Gastroesophageal sphincter (tissue), 3 donors: ENCODE data around the gene LRRC31.

ENCODE experiments used
- EP300 ChIP-seq: sonication (generic); formaldehyde crosslinking; IDR thresholded peaks from one replicate; pipeline ENCODE4 v1.6.1; 2017; ENCODE audit warnings: antibody characterized with exemption, mild to moderate bottlenecking
- POLR2A ChIP-seq, 2 donors: fragments of 450-650 bp; IDR thresholded peaks; one replicate each; pipeline ENCODE4 v1.6.1; 2017; ENCODE audit warnings: antibody characterized with exemption in 2 of 2, mild to moderate bottlenecking in 2 of 2, moderate library complexity in 1 of 2
- POLR2AphosphoS5 ChIP-seq: sonication (generic); formaldehyde crosslinking; IDR thresholded peaks from one replicate; pipeline ENCODE4 v1.6.1; 2017; ENCODE audit warnings: antibody characterized with exemption
- TF ChIP-seq, protein P1 (sequence below), 4 experiments: fragments of 200-600 bp in 2 of 4; fragments of 450-650 bp in 2 of 4; sonication (generic) in 1 of 4; IDR thresholded peaks; one replicate each; pipeline ENCODE4 v1.5.1; 2017 to 2019; ENCODE audit warnings: antibody characterized with exemption in 4 of 4, mild to moderate bottlenecking in 2 of 4, moderate library complexity in 2 of 4

- TF ChIP-seq, protein P1, sequence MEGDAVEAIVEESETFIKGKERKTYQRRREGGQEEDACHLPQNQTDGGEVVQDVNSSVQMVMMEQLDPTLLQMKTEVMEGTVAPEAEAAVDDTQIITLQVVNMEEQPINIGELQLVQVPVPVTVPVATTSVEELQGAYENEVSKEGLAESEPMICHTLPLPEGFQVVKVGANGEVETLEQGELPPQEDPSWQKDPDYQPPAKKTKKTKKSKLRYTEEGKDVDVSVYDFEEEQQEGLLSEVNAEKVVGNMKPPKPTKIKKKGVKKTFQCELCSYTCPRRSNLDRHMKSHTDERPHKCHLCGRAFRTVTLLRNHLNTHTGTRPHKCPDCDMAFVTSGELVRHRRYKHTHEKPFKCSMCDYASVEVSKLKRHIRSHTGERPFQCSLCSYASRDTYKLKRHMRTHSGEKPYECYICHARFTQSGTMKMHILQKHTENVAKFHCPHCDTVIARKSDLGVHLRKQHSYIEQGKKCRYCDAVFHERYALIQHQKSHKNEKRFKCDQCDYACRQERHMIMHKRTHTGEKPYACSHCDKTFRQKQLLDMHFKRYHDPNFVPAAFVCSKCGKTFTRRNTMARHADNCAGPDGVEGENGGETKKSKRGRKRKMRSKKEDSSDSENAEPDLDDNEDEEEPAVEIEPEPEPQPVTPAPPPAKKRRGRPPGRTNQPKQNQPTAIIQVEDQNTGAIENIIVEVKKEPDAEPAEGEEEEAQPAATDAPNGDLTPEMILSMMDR (IDR thresholded peaks at IDR 0.05): no peak
- TF ChIP-seq EP300 (no peak), POLR2A (IDR thresholded peaks at IDR 0.05) (no peak), POLR2AphosphoS5 (no peak)
These were observed 21.8 kb downstream of the LRRC31 start for GRCh38 chr3:169847896-169848295.
